Spleen (tissue), 11 donors: ENCODE data around the gene RAD52. TPM values are rescaled to one million over a fixed set of nuclear protein-coding genes. Genes with fewer than 3 reads are reported as not detected.
A peak's percentile ranks its signal among the peaks of the same experiment; 100 is the strongest.

Experiments used
- DNase-seq: peaks from one replicate; pipeline ENCODE4 v3.0.0-alpha.2; 2020
- H3K27ac ChIP-seq, 8 donors: fragments of 200-600 bp; sonication (generic) in 7 of 8; 1 replicate in 4 of 8; 2 replicates in 4 of 8; pipeline versions ENCODE4 v1.5.0 to v1.8.0; 2016 to 2021; ENCODE audit warnings: inconsistent platforms in 4 of 8, mild to moderate bottlenecking in 4 of 8, moderate library complexity in 1 of 8
- H3K27me3 ChIP-seq, 7 donors: fragments of 200-600 bp; sonication (generic) in 6 of 7; replicated peaks in 1 of 7; 1 replicate in 4 of 7; 2 replicates in 3 of 7; pipeline versions ENCODE4 v1.5.0 to v1.8.0; 2016 to 2021; ENCODE audit warnings: inconsistent platforms in 3 of 7, mild to moderate bottlenecking in 1 of 7
- H3K36me3 ChIP-seq, 6 donors: fragments of 200-600 bp; sonication (generic) in 5 of 6; 1 replicate in 4 of 6; 2 replicates in 2 of 6; pipeline versions ENCODE4 v1.5.0 to v1.8.0; 2016 to 2021; ENCODE audit warnings: inconsistent platforms in 2 of 6
- H3K4me1 ChIP-seq, 6 donors: fragments of 200-600 bp; sonication (generic) in 5 of 6; 1 replicate in 3 of 6; 2 replicates in 3 of 6; pipeline versions ENCODE4 v1.5.0 to v1.8.0; 2016 to 2021; ENCODE audit warnings: inconsistent platforms in 3 of 6
- H3K4me3 ChIP-seq, 8 donors: fragments of 200-600 bp; sonication (generic) in 7 of 8; 1 replicate in 4 of 8; 2 replicates in 4 of 8; pipeline versions ENCODE4 v1.5.0 to v1.8.0; 2016 to 2021; ENCODE audit warnings: inconsistent platforms in 4 of 8, mild to moderate bottlenecking in 4 of 8, moderate library complexity in 2 of 8
- H3K9me3 ChIP-seq, 8 donors: fragments of 200-600 bp; sonication (generic) in 7 of 8; 1 replicate in 4 of 8; 2 replicates in 4 of 8; pipeline versions ENCODE4 v1.5.0 to v1.8.0; 2016 to 2021; ENCODE audit warnings: inconsistent platforms in 4 of 8
- CTCF ChIP-seq, 11 experiments: fragments of 200-600 bp in 7 of 11; fragments of 450-650 bp in 4 of 11; sonication (generic) in 4 of 11; IDR thresholded peaks in 8 of 11; conservative IDR thresholded peaks in 3 of 11; 1 replicate in 7 of 11; 2 replicates in 4 of 11; pipeline versions ENCODE4 v1.4.0 to v1.8.0; 2016 to 2021; ENCODE audit warnings: antibody characterized with exemption in 11 of 11, inconsistent platforms in 4 of 11, mild to moderate bottlenecking in 1 of 11
- POLR2A ChIP-seq, 3 donors: fragments of 450-650 bp; IDR thresholded peaks; one replicate each; pipeline ENCODE4 v1.5.1; 2017; ENCODE audit warnings: antibody characterized with exemption in 3 of 3, mild to moderate bottlenecking in 1 of 3
- POLR2AphosphoS5 ChIP-seq, 3 donors: sonication (generic); formaldehyde crosslinking; IDR thresholded peaks; one replicate each; pipeline ENCODE4 v1.5.1; 2017; ENCODE audit warnings: antibody characterized with exemption in 3 of 3
- WGBS, 5 donors: extraction: QIAGEN DNeasy Blood & Tissue Kit in 3 of 5; methylation state at CpG; one replicate each; pipeline versions ENCODE4 v1.1.5 to v1.1.7; 2013 to 2018; 5-methylcytosine and 5-hydroxymethylcytosine counted together
- intact Hi-C: fragments of 100-400 bp; cut with DNase I; formaldehyde crosslinking; loops from one replicate; pipeline ENCODE4 v1.15.0; 2023; ENCODE audit warnings: low total_unique reads
- polyA plus RNA-seq, 3 donors: library from polyadenylated mRNA; stranded (reverse); fragments of 200-250 nt; gene quantifications; one replicate each; pipeline ENCODE4 v1.2.1, GENCODE V29; 2013
- total RNA-seq, 7 donors: library from RNA; depleted of rRNA in 3 of 7; stranded (reverse); fragments of >200 nt in 3 of 7; fragmentation: NEBNext Ultra II Directional in 4 of 7; extraction: Animal tissue kit (Norgen Biotek cat#: 25700) in 4 of 7; gene quantifications; one replicate each; pipeline versions ENCODE4 v1.1.0 to v1.2.1, GENCODE V29; 2016 to 2021
- donor health status: healthy with polysubstance abuse.
- donor health status: DM: no; HTN: no; CAD: no; lungs with moderate emphysema.
- donor health status: DM: no; HTN: no; CAD: no.
- donor health status: Bipolar disorder and iron deficiency.
- donor health status: healthy.
- donor health status: DM: no; HTN: no; CAD: no.
- donor health status: DM: yes; HTN: yes; CAD: no.

Gene RAD52
- total and polyA plus RNA-seq, 10 donors = 4.6 to 19.5 (median 13.2) TPM

- 43 to 56% (median 53%) methylated on average over 7 to 8 of the region's 8 CpGs for WGBS, 5 donors
- no peaks in the 10 kb centered on the region for H3K9me3 ChIP-seq
- peaks cover 0 to 9% (median 1%) of the 10 kb centered on the region in 6 donors for H3K4me1 ChIP-seq
- intact Hi-C loops = no loop called here
- H3K27ac ChIP-seq = no peak overlapping the region
- TF ChIP-seq POLR2A (IDR thresholded peaks at IDR 0.05) (no peak), CTCF (IDR thresholded peaks at IDR 0.05 in 8 of 11, conservative IDR thresholded peaks at IDR 0.05 in 3 of 11) (no peak), POLR2AphosphoS5 (IDR thresholded peaks at IDR 0.05) (no peak)
- H3K4me3 ChIP-seq = peak overlapping the region in 1 of 8 donors; percentile 19
- no peaks in the 10 kb centered on the region for H3K27me3 ChIP-seq
- no peak for DNase-seq
- no peaks in the 10 kb centered on the region for H3K36me3 ChIP-seq
Observed at GRCh38 chr12:958588-959123, 9.2 kb upstream of the RAD52 start.

- TF ChIP-seq POLR2AphosphoS5 (IDR thresholded peaks at IDR 0.05) = no peak
- TF ChIP-seq POLR2A (IDR thresholded peaks at IDR 0.05) = no peak
Observed at GRCh38 chr12:955939-956338, 6.4 kb upstream of the RAD52 start.

GRCh38 chr12:954741-955140 lies 5.2 kb upstream of the RAD52 start:
- DNase-seq = no peak
- H3K36me3 ChIP-seq = no peaks in the 10 kb centered on the region
- H3K4me3 ChIP-seq = no peak overlapping the region
- intact Hi-C loops = no loop called here
- H3K4me1 ChIP-seq = peaks cover 0 to 14% (median 1%) of the 10 kb centered on the region in 6 donors
- no peak overlapping the region for H3K27ac ChIP-seq
- no peaks in the 10 kb centered on the region for H3K9me3 ChIP-seq
- H3K27me3 ChIP-seq = no peaks in the 10 kb centered on the region
- no peak for TF ChIP-seq POLR2AphosphoS5 (IDR thresholded peaks at IDR 0.05)
- TF ChIP-seq POLR2A (IDR thresholded peaks at IDR 0.05) = no peak
- TF ChIP-seq CTCF (IDR thresholded peaks at IDR 0.05 in 8 of 11, conservative IDR thresholded peaks at IDR 0.05 in 3 of 11) = no peak

More at GRCh38 chr12:955939-956338, 6.4 kb upstream of the RAD52 start:
- no peaks in the 10 kb centered on the region for H3K27me3 ChIP-seq
- H3K36me3 ChIP-seq = no peaks in the 10 kb centered on the region
- DNase-seq = no peak
- no peaks in the 10 kb centered on the region for H3K9me3 ChIP-seq
- intact Hi-C loops = no loop called here
- H3K27ac ChIP-seq = no peak overlapping the region
- no peak overlapping the region for H3K4me3 ChIP-seq
- 93 to 96% (median 94%) methylated on average over 6 of the region's 6 CpGs for WGBS, 5 donors
- peaks cover 0 to 9% (median 1%) of the 10 kb centered on the region in 6 donors for H3K4me1 ChIP-seq

- no peak for TF ChIP-seq POLR2AphosphoS5 (IDR thresholded peaks at IDR 0.05)
- Histone ChIP-seq H3K4me3 (no peak overlapping the region), H3K9me3 (no peaks in the 10 kb centered on the region), H3K27me3 (no peaks in the 10 kb centered on the region), H3K36me3 (no peaks in the 10 kb centered on the region), H3K4me1 (peaks cover 0 to 14% (median 4%) of the 10 kb centered on the region in 6 donors), H3K27ac (peak overlapping the region in 5 of 8 donors; percentile 43 to 54 (median 51))
- intact Hi-C loops = no loop called here
- WGBS, 5 donors = 63 to 76% (median 70%) methylated on average over 7 of the region's 7 CpGs
- no peak for DNase-seq
Observed at GRCh38 chr12:953776-954175, 4.3 kb upstream of the RAD52 start.

- H3K4me3 ChIP-seq = no peak overlapping the region
- no peak for DNase-seq
- no peaks in the 10 kb centered on the region for H3K27me3 ChIP-seq
- H3K4me1 ChIP-seq = peaks cover 7 to 35% (median 17%) of the 10 kb centered on the region in 6 donors
- WGBS, 5 donors = 57 to 85% (median 69%) methylated on average over 1 of the region's 1 CpG
- H3K27ac ChIP-seq = no peak overlapping the region
- TF ChIP-seq CTCF (IDR thresholded peaks at IDR 0.05 in 8 of 11, conservative IDR thresholded peaks at IDR 0.05 in 3 of 11) (no peak), POLR2AphosphoS5 (IDR thresholded peaks at IDR 0.05) (no peak), POLR2A (IDR thresholded peaks at IDR 0.05) (no peak)
- no peaks in the 10 kb centered on the region for H3K36me3 ChIP-seq
- intact Hi-C loops = no loop called here
- H3K9me3 ChIP-seq = no peaks in the 10 kb centered on the region
Observed at GRCh38 chr12:951176-951575, 1.7 kb upstream of the RAD52 start.
